ENCODE data around the gene ATOH1.

DNA sequence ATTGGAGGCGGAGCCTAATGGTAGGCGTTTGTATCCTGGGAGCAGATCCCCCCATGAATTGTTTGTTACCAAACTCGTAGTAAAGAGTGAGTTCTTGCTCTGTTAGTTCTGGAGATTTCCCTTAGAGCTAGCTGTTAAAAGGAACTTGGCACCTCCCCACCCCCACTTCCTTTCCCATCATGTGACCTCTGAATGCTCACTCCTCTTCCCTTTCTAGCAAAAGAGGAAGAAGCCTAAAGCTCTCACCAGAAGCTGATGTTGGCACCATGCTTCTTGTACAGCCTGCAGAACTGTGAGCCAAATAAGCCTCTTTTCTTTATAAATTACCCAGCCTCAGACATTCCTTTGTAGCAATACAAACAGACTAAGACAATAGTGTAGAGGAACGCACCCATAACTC lies 13.8 kb upstream of the ATOH1 start:
- no peak for TF ChIP-seq SUZ12 (IDR thresholded peaks at IDR 0.05; ENCODE audit: extremely low read depth, insufficient read depth, insufficient read length)
- TF ChIP-seq YY1 (IDR thresholded peaks at IDR 0.05; ENCODE audit: insufficient read depth, insufficient read length), result no peak
- TF ChIP-seq ZNF274 (IDR thresholded peaks at IDR 0.05; ENCODE audit: low read depth, low read length), result no peak

All from NT2/D1 (cell line).